HCT116 (cell line): ENCODE measurements around the gene IPCEF1. TPM values are rescaled to one million over a fixed set of nuclear protein-coding genes. Genes with fewer than 3 reads are reported as not detected.

Experiments
- ATAC-seq: fragments of 200-7000 bp; cut with Tn5 transposase; 2 replicates; pipeline ENCODE4 v1.9.1; 2020; ENCODE audit warnings: mild to moderate bottlenecking, moderate library complexity
- BruUV-seq: library from RNA; stranded (reverse); fragments of 400-500 nt; replicated peaks from 2 replicates; lab custom pipeline; 2021; lab: Mats Ljungman, UMichigan
- CTCF ChIA-PET: fragments of 300-600 bp; sonication (Branson Sonifier 250); formaldehyde crosslinking; loops from one replicate; lab custom pipeline; 2021; ENCODE audit warnings: antibody characterized with exemption; lab: Charles Lee
- POLR2A ChIA-PET: fragments of 300-600, 350-600 bp; sonication (Branson Sonifier 250); formaldehyde crosslinking; loops from one replicate; lab custom pipeline; 2021; ENCODE audit warnings: antibody characterized with exemption; lab: Charles Lee
- RAD21 ChIA-PET, 2 experiments: fragments of 300-600 bp; sonication (Branson Sonifier 250); formaldehyde crosslinking; loops; one replicate each; lab custom pipeline; 2023; ENCODE audit warnings: low total read pairs in 2 of 2; ENCODE audit not compliant: uncharacterized antibody in 2 of 2, unreplicated experiment in 2 of 2, low non-redundant PET in 1 of 2; lab: Charles Lee
- DNase-seq: peaks from one replicate; pipeline ENCODE4 v3.0.0-alpha.2; 2010; ENCODE audit warnings: low read depth, low spot score
- H2AFZ ChIP-seq: fragments of 200-600 bp; shearing (Covaris generic), sonication (generic); 2 replicates; pipeline ENCODE4 v1.6.1; 2017; ENCODE audit warnings: low read depth, mixed run types, mixed read lengths, antibody characterized with exemption, low read length; ENCODE audit not compliant: poor library complexity, severe bottlenecking
- H3K27ac ChIP-seq: 2 replicates; pipeline ENCODE4 v1.5.1; 2012; ENCODE audit warnings: low read depth, low read length
- H3K27me3 ChIP-seq: fragments of 200-600 bp; sonication (generic); 2 replicates; pipeline ENCODE4 v1.6.1; 2016; ENCODE audit warnings: mixed run types, low read length, mixed read lengths; ENCODE audit not compliant: insufficient read depth
- H3K36me3 ChIP-seq, 2 experiments: fragments of 200-500 bp in 1 of 2; fragments of 200-600 bp in 1 of 2; sonication (Bioruptor generic) in 1 of 2; sonication (generic) in 1 of 2; 2 replicates each; pipeline versions ENCODE4 v1.5.1 to v1.6.1; 2014 to 2016; ENCODE audit warnings: low read length in 2 of 2, inconsistent platforms in 1 of 2, mixed read lengths in 1 of 2, mixed run types in 1 of 2; ENCODE audit not compliant: insufficient read depth in 2 of 2, control insufficient read depth in 1 of 2
- H3K4me1 ChIP-seq, 2 experiments: fragments of 200-600 bp in 1 of 2; sonication (generic) in 1 of 2; 2 replicates each; pipeline versions ENCODE4 v1.5.1 to v1.6.1; 2012 to 2017; ENCODE audit warnings: low read length in 2 of 2, inconsistent platforms in 1 of 2, mild to moderate bottlenecking in 1 of 2, mixed read lengths in 1 of 2, mixed run types in 1 of 2, moderate library complexity in 1 of 2; ENCODE audit not compliant: insufficient read depth in 2 of 2, control insufficient read depth in 1 of 2
- H3K4me2 ChIP-seq: fragments of 200-600 bp; sonication (generic); 2 replicates; pipeline ENCODE4 v1.6.1; 2017; ENCODE audit warnings: mixed run types, low read length, mixed read lengths
- H3K4me3 ChIP-seq, 2 experiments: fragments of 200-600 bp in 1 of 2; sonication (generic) in 1 of 2; replicated peaks in 1 of 2; 2 replicates each; pipeline ENCODE4 v1.5.1; 2011 to 2016; ENCODE audit warnings: low read length in 2 of 2, control low read depth in 1 of 2, low read depth in 1 of 2, mild to moderate bottlenecking in 1 of 2, mixed read lengths in 1 of 2, mixed run types in 1 of 2
- H3K79me2 ChIP-seq: fragments of 200-600 bp; sonication (generic); 2 replicates; pipeline ENCODE4 v1.6.1; 2017; ENCODE audit warnings: mild to moderate bottlenecking, mixed run types, low read length, moderate library complexity, mixed read lengths; ENCODE audit not compliant: insufficient read depth
- H3K9ac ChIP-seq: fragments of 200-600 bp; sonication (generic); 2 replicates; pipeline ENCODE4 v1.6.1; 2016; ENCODE audit warnings: low read length, mixed read lengths
- H3K9me2 ChIP-seq: fragments of 200-600 bp; sonication (generic), shearing (Covaris generic); 2 replicates; pipeline ENCODE4 v1.6.1; 2017; ENCODE audit warnings: mixed run types, mild to moderate bottlenecking, moderate library complexity; ENCODE audit not compliant: insufficient read depth
- H3K9me3 ChIP-seq, 2 experiments: fragments of 200-500 bp in 1 of 2; fragments of 200-600 bp in 1 of 2; sonication (Bioruptor generic) in 1 of 2; sonication (generic) in 1 of 2; 2 replicates each; pipeline ENCODE4 v1.6.1; 2014 to 2017; ENCODE audit warnings: low read length in 2 of 2, mixed read lengths in 2 of 2, inconsistent platforms in 1 of 2, low read depth in 1 of 2, mild to moderate bottlenecking in 1 of 2, mixed run types in 1 of 2, moderate library complexity in 1 of 2; ENCODE audit not compliant: control insufficient read depth in 1 of 2, insufficient read depth in 1 of 2
- H4K20me1 ChIP-seq: fragments of 200-600 bp; sonication (generic), shearing (Covaris generic); 2 replicates; pipeline ENCODE4 v1.6.1; 2017; ENCODE audit warnings: mixed run types, mild to moderate bottlenecking, moderate library complexity; ENCODE audit not compliant: insufficient read depth
- CBX3 ChIP-seq: IDR thresholded peaks from 2 replicates; pipeline ENCODE4 v1.6.1; 2012; ENCODE audit warnings: low read depth
- CTCF ChIP-seq, 3 experiments: fragments of 200-600 bp in 1 of 3; sonication (generic) in 1 of 3; IDR thresholded peaks in 2 of 3; conservative IDR thresholded peaks in 1 of 3; 2 replicates each; pipeline ENCODE4 v1.5.1; 2012 to 2017; ENCODE audit warnings: low read depth in 2 of 3, low read length in 2 of 3, antibody characterized with exemption in 1 of 3, borderline replicate concordance in 1 of 3, control low read depth in 1 of 3, mild to moderate bottlenecking in 1 of 3, mixed read lengths in 1 of 3, mixed run types in 1 of 3, moderate library complexity in 1 of 3; ENCODE audit not compliant: insufficient read depth in 1 of 3
- ELF1 ChIP-seq: IDR thresholded peaks from 2 replicates; pipeline ENCODE4 v1.6.1; 2012; ENCODE audit warnings: low read depth, borderline replicate concordance
- EZH2phosphoT487 ChIP-seq: fragments of 200-600 bp; IDR thresholded peaks from 2 replicates; pipeline ENCODE4 v1.6.1; 2018; ENCODE audit warnings: antibody characterized with exemption, borderline replicate concordance
- FOSL1 ChIP-seq: IDR thresholded peaks from 2 replicates; pipeline ENCODE4 v1.6.1; 2012; ENCODE audit warnings: low read depth
- JUND ChIP-seq: IDR thresholded peaks from 2 replicates; pipeline ENCODE4 v1.6.1; 2012
- MAX ChIP-seq: IDR thresholded peaks from 2 replicates; pipeline ENCODE4 v1.6.1; 2012
- POLR2A ChIP-seq: IDR thresholded peaks from 2 replicates; pipeline ENCODE4 v1.7.0; 2011; ENCODE audit warnings: borderline replicate concordance; ENCODE audit not compliant: insufficient read depth, insufficient read length; ENCODE audit errors: extremely low read depth
- RAD21 ChIP-seq: IDR thresholded peaks from 2 replicates; pipeline ENCODE4 v1.6.1; 2012; ENCODE audit warnings: low read depth, mild to moderate bottlenecking
- SIN3A ChIP-seq: IDR thresholded peaks from 2 replicates; pipeline ENCODE4 v1.6.1; 2012; ENCODE audit warnings: low read depth
- SRF ChIP-seq: IDR thresholded peaks from 2 replicates; pipeline ENCODE4 v1.6.1; 2012; ENCODE audit warnings: low read depth
- ZFX ChIP-seq: fragments of 450-650 bp; IDR thresholded peaks from 2 replicates; pipeline ENCODE4 v1.6.1; 2017
- ZNF274 ChIP-seq: fragments of 200-500 bp; sonication (Bioruptor generic); IDR thresholded peaks from 2 replicates; pipeline ENCODE4 v1.6.1; 2014; ENCODE audit warnings: mild to moderate bottlenecking, low read depth, low read length, inconsistent platforms
- intact Hi-C: fragments of 100-400 bp; cut with micrococcal nuclease; formaldehyde crosslinking; loops from 2 replicates; pipeline ENCODE4 v1.10.0; 2022
- total RNA-seq: library from RNA; stranded (reverse); gene quantifications from one replicate; pipeline ENCODE4 v1.2.1, GENCODE V29; 2021; ENCODE audit not compliant: unreplicated experiment
- TF ChIP-seq, protein P1 (sequence below): IDR thresholded peaks from 2 replicates; pipeline ENCODE4 v1.6.1; 2011; ENCODE audit warnings: mild to moderate bottlenecking, low read length, moderate library complexity; ENCODE audit not compliant: insufficient replicate concordance; ENCODE audit errors: extremely low read depth
- TF ChIP-seq, protein P2 (sequence below): IDR thresholded peaks from 2 replicates; pipeline ENCODE4 v1.6.1; 2012

The IPCEF1 gene
- total RNA-seq, 1 experiment from 2014 or later = 0.32 TPM

DNA sequence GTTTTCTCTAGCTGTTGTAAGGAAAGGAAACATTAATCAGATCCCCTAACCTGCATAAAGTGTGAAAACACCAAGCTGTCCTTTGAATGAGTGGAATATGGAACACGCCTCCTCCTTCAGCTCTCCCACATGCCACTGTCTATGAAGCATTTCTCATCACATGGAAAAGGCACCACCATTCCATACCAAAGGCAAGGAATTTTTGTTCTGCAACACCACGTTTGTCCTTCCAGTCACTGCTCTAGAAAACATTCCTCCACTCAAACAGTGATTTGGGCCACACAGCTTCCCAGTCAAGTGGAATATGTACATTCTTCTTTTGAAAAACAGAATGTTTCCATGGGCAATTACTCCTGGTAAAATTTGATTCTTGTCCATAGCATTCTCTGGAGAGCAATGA is 197.5 kb downstream of the IPCEF1 start:
- H3K9me3 ChIP-seq = no peaks in the 10 kb centered on the region
- no peaks in the 10 kb centered on the region for H4K20me1 ChIP-seq
- BruUV-seq = no TSS peak
- no peak for DNase-seq
- no peak for ATAC-seq
- no peak overlapping the region for H3K4me2 ChIP-seq
- H3K9ac ChIP-seq = no peak overlapping the region
- no peak overlapping the region for H3K27ac ChIP-seq
- no peaks in the 10 kb centered on the region for H3K9me2 ChIP-seq
- H3K36me3 ChIP-seq = no peaks in the 10 kb centered on the region
- no peaks in the 10 kb centered on the region for H3K27me3 ChIP-seq
- ChIA-PET POLR2A (no interaction called here), RAD21 (no interaction called here), CTCF (no interaction called here)
- no peak overlapping the region for H2AFZ ChIP-seq
- H3K4me1 ChIP-seq = no peaks in the 10 kb centered on the region
- intact Hi-C loops = loop anchor here (10.0 kb wide), 1 partner anchor 346 kb away; no protein-coding TSS in a partner anchor
- H3K79me2 ChIP-seq = no peaks in the 10 kb centered on the region
- TF ChIP-seq POLR2A (no peak), SRF (no peak), CTCF (IDR thresholded peaks at IDR 0.05 in 2 of 3, conservative IDR thresholded peaks at IDR 0.05 in 1 of 3; ENCODE audit: borderline replicate concordance in 1 of 3, insufficient read depth in 1 of 3, low read depth in 2 of 3, low read length in 2 of 3) (no peak)
- H3K4me3 ChIP-seq = no peak overlapping the region

- Histone ChIP-seq H3K9me3 (no peaks in the 10 kb centered on the region), H3K9me2 (no peaks in the 10 kb centered on the region), H2AFZ (no peak overlapping the region), H3K4me2 (no peak overlapping the region), H3K4me1 (no peaks in the 10 kb centered on the region), H3K27ac (no peak overlapping the region), H3K9ac (no peak overlapping the region), H3K36me3 (no peaks in the 10 kb centered on the region), H3K79me2 (no peaks in the 10 kb centered on the region), H4K20me1 (no peaks in the 10 kb centered on the region), H3K27me3 (no peaks in the 10 kb centered on the region), H3K4me3 (no peak overlapping the region)
- CTCF ChIA-PET = interaction anchor here (0.8 to 2.5 kb wide), 2 partner anchors 117 to 119 kb away, joined by 3 to 13 read pairs; no protein-coding TSS in a partner anchor
- BruUV-seq = no TSS peak
- ATAC-seq = no peak
- RAD21 ChIA-PET = no interaction called here
- POLR2A ChIA-PET = no interaction called here
- no peak for DNase-seq
- intact Hi-C loops = loop anchor here (10.0 kb wide), 1 partner anchor 347 kb away; no protein-coding TSS in a partner anchor
- TF ChIP-seq ZFX = no peak
- no peak for TF ChIP-seq SIN3A
- TF ChIP-seq CBX3 = no peak
- no peak for TF ChIP-seq EZH2phosphoT487
- TF ChIP-seq RAD21 = no peak
- no peak for TF ChIP-seq MAX
- TF ChIP-seq ELF1 = no peak
- no peak for TF ChIP-seq FOSL1
- TF ChIP-seq, protein P1, sequence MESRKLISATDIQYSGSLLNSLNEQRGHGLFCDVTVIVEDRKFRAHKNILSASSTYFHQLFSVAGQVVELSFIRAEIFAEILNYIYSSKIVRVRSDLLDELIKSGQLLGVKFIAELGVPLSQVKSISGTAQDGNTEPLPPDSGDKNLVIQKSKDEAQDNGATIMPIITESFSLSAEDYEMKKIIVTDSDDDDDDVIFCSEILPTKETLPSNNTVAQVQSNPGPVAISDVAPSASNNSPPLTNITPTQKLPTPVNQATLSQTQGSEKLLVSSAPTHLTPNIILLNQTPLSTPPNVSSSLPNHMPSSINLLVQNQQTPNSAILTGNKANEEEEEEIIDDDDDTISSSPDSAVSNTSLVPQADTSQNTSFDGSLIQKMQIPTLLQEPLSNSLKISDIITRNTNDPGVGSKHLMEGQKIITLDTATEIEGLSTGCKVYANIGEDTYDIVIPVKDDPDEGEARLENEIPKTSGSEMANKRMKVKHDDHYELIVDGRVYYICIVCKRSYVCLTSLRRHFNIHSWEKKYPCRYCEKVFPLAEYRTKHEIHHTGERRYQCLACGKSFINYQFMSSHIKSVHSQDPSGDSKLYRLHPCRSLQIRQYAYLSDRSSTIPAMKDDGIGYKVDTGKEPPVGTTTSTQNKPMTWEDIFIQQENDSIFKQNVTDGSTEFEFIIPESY = no peak
- TF ChIP-seq, protein P2, sequence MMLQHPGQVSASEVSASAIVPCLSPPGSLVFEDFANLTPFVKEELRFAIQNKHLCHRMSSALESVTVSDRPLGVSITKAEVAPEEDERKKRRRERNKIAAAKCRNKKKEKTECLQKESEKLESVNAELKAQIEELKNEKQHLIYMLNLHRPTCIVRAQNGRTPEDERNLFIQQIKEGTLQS = no peak
- TF ChIP-seq POLR2A = no peak
- TF ChIP-seq ZNF274 = no peak
- TF ChIP-seq JUND = no peak
These were observed 198.9 kb downstream of the IPCEF1 start for GRCh38 chr6:154157706-154158105.
